Lower leg skin (tissue), 4 donors: ENCODE measurements around the gene SLX9. TPM values are rescaled to one million over a fixed set of nuclear protein-coding genes. Genes with fewer than 3 reads are reported as not detected.

Experiments
- DNase-seq, 2 donors: peaks; one replicate each; pipeline ENCODE4 v3.0.0-alpha.2; 2019; ENCODE audit warnings: low spot score in 2 of 2
- H3K4me3 ChIP-seq: fragments of 200-600 bp; sonication (generic); 2 replicates; pipeline ENCODE4 v1.5.1; 2017; ENCODE audit warnings: mild to moderate bottlenecking, low read depth; ENCODE audit not compliant: poor library complexity, severe bottlenecking
- POLR2A ChIP-seq, 2 donors: fragments of 450-650 bp; IDR thresholded peaks; one replicate each; pipeline ENCODE4 v1.6.1; 2016 to 2017; ENCODE audit warnings: antibody characterized with exemption in 2 of 2, mild to moderate bottlenecking in 1 of 2, moderate library complexity in 1 of 2
- WGBS, 2 donors: methylation state at CpG; one replicate each; pipeline ENCODE4 v1.1.5; 2018; 5-methylcytosine and 5-hydroxymethylcytosine counted together
- intact Hi-C: fragments of 100-400 bp; cut with DNase I; formaldehyde crosslinking; loops from one replicate; pipeline ENCODE4 v1.15.0; 2023; ENCODE audit warnings: low total_unique reads
- total RNA-seq, 4 donors: library from RNA; depleted of rRNA; stranded (reverse); fragments of >200 nt; gene quantifications; one replicate each; pipeline ENCODE4 v1.1.0, GENCODE V29; 2016
- TF ChIP-seq, protein P1 (sequence below), 3 donors: fragments of 450-650 bp; IDR thresholded peaks; one replicate each; pipeline ENCODE4 v1.5.1; 2016; ENCODE audit warnings: antibody characterized with exemption in 3 of 3, mild to moderate bottlenecking in 3 of 3, moderate library complexity in 2 of 3

The SLX9 gene
- total RNA-seq, 4 donors from 2014 or later = 19.0 to 36.4 (median 31.6) TPM

DNA sequence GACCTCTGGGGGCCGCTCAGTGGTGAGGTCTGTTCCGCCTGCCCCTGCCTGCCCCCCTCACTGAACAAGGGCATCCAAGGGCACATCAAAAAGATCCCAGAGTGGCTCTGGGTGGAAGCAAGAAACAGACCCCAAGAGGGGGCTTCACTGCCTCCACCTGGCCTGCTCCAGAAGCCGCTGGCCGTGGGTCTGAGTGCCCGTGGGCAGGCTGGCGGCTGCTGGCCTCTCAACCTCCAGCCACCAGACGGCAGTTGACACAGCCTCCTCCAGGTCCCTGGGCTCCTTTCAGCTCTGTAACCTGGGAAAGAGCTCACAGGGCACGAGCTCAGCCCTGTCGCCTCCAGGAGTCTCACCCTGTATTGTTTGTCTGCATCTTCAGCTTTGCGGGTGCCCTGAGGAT, 56.3 kb downstream of the SLX9 start:
- 70 to 76% methylated on average over 10 of the region's 10 CpGs for WGBS, 2 donors
- DNase-seq = no peak
- intact Hi-C loops = no loop called here
- TF ChIP-seq POLR2A (IDR thresholded peaks at IDR 0.05) = no peak
- TF ChIP-seq, protein P1, sequence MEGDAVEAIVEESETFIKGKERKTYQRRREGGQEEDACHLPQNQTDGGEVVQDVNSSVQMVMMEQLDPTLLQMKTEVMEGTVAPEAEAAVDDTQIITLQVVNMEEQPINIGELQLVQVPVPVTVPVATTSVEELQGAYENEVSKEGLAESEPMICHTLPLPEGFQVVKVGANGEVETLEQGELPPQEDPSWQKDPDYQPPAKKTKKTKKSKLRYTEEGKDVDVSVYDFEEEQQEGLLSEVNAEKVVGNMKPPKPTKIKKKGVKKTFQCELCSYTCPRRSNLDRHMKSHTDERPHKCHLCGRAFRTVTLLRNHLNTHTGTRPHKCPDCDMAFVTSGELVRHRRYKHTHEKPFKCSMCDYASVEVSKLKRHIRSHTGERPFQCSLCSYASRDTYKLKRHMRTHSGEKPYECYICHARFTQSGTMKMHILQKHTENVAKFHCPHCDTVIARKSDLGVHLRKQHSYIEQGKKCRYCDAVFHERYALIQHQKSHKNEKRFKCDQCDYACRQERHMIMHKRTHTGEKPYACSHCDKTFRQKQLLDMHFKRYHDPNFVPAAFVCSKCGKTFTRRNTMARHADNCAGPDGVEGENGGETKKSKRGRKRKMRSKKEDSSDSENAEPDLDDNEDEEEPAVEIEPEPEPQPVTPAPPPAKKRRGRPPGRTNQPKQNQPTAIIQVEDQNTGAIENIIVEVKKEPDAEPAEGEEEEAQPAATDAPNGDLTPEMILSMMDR (IDR thresholded peaks at IDR 0.05) = no peak
- no peak overlapping the region for H3K4me3 ChIP-seq

DNA sequence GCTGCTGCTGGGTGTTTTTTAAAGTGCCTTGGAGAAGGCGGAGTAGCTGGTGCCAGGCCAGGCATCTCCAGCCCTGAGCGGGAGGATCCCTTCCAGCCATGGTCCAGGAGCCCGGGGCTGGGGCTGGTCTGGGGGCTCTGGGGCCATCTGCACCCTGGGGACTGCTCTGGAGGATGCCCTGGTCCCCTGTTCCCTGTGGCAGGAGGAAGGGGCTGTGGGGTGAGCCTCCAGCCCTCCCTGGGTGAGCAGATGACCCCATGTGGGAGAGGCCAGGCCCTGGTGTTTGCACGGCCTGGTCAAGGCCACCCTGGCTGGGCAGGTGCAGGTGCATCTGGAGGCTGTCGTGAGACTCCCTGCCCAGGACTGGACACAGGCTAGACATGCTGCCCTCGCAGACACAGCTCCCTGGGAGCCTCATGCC, 56.7 kb downstream of the SLX9 start:
- DNase-seq = no peak
- TF ChIP-seq POLR2A (IDR thresholded peaks at IDR 0.05) = no peak
- TF ChIP-seq, protein P1 (IDR thresholded peaks at IDR 0.05) = no peak
- no peak overlapping the region for H3K4me3 ChIP-seq
- WGBS, 2 donors = 66 to 74% methylated on average over 5 to 6 of the region's 6 CpGs
- intact Hi-C loops = no loop called here

GRCh38 chr21:44996983-44997936, 57.4 kb downstream of the SLX9 start:
- H3K4me3 ChIP-seq = no peak overlapping the region
- WGBS, 2 donors = 81 to 91% methylated on average over 25 to 26 of the region's 36 CpGs
- DNase-seq = no peak
- TF ChIP-seq POLR2A (IDR thresholded peaks at IDR 0.05) = no peak
- TF ChIP-seq, protein P1 (IDR thresholded peaks at IDR 0.05) = no peak
- intact Hi-C loops = no loop called here

DNA sequence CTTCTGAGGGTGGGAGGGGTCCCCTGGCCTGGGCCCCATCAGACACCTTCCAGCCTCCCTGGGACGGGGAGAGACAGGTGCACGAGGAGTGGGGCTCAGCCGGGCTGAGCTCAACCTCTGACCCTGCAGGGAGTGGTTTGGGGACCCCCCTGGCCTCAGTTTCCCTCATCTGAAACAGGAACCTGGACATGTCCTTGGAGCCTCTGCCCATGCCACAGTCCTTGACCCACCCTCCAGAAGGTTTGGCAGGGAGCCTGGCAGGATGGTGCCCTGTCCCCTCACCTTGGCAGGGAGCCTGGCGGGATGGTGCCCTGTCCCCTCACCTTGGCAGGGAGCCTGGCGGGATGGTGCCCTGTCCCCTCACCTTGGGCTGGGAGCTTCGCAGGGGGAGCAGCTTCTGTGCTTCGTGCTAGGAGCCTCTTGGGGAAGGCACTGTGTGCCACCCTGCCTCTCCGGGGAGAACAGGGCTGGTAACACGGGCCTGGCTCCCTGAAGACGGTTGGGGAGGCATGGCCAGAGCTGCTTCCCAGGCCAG, 58.3 kb downstream of the SLX9 start:
- intact Hi-C loops = no loop called here
- 72 to 89% methylated on average over 5 to 10 of the region's 10 CpGs for WGBS, 2 donors
- no peak for DNase-seq
- no peak for TF ChIP-seq POLR2A (IDR thresholded peaks at IDR 0.05)
- TF ChIP-seq, protein P1 (IDR thresholded peaks at IDR 0.05) = no peak
- H3K4me3 ChIP-seq = no peak overlapping the region

GRCh38 chr21:44998621-44999427, 59.0 kb downstream of the SLX9 start:
- TF ChIP-seq, protein P1 (IDR thresholded peaks at IDR 0.05) = no peak
- no peak for TF ChIP-seq POLR2A (IDR thresholded peaks at IDR 0.05)
- 81 to 82% methylated on average over 22 to 27 of the region's 32 CpGs for WGBS, 2 donors
- intact Hi-C loops = no loop called here
- no peak overlapping the region for H3K4me3 ChIP-seq
- no peak for DNase-seq
